D341Med (cell line): Measurements from ENCODE around the gene HAVCR2.
"Not testable (repeated sequence)": the region's sequence is repeated elsewhere in the genome, so short reads cannot be mapped to it uniquely, and the experiment has no call there.

Source experiments
- DNase-seq: peaks from one replicate; pipeline ENCODE4 v3.0.0; 2012; ENCODE audit warnings: low spot score

Gene HAVCR2

DNA sequence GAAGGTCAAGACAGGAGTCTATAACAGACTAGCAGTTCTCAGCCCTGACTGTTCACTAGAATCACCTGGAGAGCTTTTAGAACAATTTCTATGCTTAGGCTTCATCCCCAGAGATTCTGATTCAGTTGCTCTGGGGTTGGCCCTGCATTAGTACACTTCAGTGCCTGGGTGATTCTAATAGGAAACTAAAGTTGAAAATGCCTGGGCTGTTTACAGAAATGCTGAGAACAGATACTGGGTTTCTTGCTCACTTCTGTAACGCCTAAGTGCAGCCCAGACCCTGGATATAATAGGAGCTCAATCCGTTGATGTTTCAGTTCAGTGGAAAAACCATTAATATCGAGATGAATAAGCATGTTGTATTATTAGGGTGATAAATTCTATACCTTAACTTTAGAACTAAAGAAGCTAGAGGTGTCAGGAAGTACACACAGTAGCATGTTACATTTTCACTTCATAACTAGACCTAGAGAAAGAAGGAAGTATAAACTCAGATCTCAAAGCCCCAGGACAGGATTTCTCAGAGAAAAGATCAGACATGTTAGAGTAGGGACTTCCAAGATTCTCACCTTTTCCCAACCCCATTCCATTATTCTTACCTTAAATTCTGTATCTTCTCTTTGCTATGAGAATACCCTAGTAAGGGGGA lies 20.4 kb downstream of the HAVCR2 start:
- DNase-seq = no peak

DNA sequence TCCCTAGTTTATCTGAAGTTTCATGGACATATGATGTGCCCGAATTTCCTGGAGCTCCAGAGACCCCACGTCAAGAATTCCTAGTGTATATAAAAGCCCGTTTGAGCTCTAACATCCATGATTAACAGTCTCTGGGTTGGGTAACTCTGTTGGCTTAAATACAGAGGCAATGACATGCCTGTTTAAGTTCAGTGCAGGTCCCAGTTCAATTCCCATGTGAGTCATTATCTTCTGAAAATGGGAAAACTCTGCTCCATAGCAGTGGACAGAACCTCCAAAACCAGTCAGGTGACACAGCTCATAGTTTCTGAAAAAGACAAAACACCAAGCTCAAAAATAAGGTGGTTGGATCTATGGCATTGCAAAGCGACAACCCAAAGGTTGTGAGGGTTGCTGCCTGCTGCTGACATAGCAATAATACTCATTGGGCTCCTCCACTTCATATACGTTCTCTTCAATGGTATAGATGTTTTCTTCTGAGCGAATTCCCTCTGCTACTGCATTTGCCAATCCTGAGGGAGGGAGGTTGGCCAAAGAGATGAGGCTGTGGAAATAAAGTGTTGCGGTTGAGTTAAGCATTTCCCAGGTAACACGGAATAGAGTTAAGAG lies 22.0 kb downstream of the HAVCR2 start:
- DNase-seq = no peak

DNA sequence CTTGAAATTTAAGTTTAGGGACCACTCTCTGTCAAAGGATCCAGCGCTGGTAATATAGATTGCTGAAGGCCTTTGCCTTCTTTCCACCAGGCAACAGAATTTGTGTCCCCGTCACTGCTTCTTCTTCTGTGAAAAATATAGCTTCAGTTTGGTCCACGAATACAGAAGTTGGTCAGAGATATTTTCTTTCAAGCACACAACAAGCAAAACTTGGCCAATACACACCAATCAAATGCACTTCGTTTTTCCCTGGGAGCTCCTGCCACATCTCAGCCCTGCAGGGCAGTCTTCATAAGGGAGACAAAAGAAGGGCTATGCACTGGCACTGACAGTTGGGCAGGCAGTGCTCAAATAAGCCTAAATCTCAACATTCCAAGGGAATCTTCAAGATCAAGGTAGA lies 22.9 kb downstream of the HAVCR2 start:
- no peak for DNase-seq

DNA sequence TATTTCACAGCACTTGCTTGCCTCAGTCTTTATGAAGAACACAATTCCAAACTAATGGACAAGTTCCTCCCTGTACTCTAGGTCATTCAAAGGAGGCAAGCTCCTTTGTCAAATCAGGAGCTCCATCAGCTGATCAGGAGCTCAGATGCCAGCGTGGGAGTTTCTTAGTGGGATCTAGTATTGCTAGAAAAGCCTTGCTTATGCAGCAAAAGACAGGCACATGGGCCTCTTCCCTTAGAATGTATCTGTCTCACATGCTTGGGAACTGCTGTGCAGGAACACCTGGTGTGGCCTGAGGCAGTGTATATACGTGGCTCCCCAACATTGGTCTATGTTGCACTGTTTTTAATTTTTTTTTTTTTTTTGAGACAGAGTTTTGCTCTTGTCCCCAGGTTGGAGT lies 28.6 kb downstream of the HAVCR2 start:
- DNase-seq = no peak

GRCh38 chr5:157076558-157076957 lies 32.3 kb downstream of the HAVCR2 start:
- DNase-seq = no peak

DNA sequence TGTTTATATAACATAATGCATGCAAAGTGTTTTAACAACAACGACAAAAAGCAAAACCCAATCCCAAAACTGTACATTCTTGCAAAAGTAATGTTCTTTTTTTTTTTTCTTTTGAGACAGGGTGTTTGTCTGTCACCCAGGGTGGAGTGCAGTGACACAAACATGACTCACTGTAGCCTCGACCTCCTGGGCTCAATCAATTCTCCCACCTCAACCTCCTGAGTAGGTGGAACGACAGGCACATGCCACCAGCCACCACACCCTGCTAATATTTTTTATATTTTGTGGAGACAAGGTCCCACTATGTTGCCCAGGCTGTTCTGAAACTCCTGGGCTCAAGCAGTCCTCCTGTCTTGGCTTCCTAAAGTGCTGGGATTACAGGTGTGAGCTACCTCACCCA lies 36.3 kb downstream of the HAVCR2 start:
- DNase-seq = no peak

- DNase-seq = no peak
Measured at GRCh38 chr5:157069949-157070348, 38.9 kb downstream of the HAVCR2 start.

GRCh38 chr5:157068785-157069184 lies 40.1 kb downstream of the HAVCR2 start:
- no peak for DNase-seq

DNA sequence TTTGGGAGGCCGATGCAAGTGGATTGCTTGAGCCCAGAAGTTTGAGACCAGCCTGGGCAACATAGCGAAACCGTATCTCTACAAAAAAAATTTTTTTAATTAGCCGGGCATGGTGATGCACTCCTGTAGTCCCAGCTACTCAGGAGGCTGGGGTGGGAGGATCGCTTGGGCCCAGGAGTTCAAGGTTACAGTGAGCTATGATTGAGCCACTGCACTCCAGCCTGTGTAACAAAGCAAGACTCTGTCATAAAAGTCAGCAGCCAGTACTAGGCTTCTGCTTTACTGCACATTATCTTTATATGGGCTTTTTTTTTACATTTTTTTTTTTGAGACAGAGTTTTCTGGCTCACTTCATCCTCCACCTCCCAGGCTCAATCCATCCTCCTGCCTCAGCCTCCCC lies 40.5 kb downstream of the HAVCR2 start:
- no peak for DNase-seq

DNA sequence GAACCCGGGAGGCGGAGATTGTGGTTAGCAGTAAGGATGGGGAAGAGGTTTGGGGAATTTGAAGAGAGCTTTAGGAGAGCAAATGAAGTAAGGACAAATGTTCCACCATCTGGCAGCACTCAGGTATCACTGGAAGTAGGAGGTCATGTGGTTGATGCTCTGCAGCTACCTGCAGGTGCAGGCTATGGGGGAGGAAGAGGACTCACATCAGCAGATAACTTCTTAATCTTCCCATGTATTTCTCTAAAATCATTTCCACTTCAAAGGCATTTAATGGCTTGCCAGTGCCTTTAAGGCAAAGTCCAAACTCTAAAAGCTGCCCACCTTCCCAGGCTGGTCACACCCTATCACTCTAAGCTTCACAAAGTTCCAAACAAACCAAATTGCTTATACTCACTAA lies 41.8 kb downstream of the HAVCR2 start:
- DNase-seq = no peak

- no peak for DNase-seq
Measured at GRCh38 chr5:157066080-157066479, 42.8 kb downstream of the HAVCR2 start.

DNA sequence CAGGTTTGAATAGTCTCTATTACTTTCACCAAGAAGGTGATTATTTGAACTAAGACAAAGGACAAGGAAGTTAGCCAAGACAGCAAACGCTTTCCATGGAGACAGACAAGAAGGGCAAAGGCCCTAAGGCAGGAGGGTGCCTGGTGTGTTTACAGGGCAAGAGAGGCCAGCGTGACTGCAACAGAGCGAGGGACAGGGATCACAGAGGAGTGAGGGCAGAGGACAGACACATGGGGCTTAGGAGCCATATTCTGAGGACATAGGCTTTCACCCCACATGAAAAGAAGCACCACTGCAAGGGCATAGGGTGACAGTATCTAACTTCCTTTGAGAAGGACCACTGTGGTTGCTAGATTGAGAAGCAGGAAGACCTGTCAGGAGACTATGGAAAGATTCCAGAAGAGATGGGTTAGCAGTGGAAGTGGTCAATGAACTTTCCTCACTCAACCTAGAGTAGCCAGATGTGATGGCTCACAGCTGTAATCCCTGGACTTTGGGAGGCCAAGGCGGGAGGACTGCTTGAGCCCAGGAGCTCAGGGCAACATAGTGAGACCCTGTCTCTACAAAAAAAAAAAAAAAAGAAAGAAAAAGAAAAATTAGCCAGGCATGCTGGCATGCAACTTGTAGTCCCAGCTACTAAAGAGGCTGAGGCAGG lies 44.9 kb downstream of the HAVCR2 start:
- no peak for DNase-seq

DNA sequence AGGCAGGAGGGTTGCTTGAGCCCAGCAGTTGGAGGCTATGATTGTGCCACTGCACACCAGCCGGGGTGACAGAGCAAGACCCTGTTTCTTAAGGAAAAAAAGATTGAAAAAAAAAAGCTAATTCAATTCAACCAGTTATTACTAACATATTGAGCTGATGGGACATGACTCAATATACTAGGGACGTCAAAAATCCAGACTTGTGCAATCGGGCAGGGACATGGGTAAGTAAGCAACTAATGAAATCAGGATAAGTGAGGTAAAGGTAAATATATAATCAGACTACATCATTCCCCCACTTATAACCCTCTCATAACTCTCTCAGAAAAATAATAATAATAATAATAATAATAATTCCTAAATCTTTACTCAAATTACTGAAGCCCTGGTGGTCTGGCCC lies 49.0 kb downstream of the HAVCR2 start:
- no peak for DNase-seq

- no peak for DNase-seq
Measured at GRCh38 chr5:157059093-157059539, 49.7 kb downstream of the HAVCR2 start, which contains the start of gene HAVCR1. HAVCR1 (minus strand) TSS chr5:157059116; CDS start chr5:157057943, 1,173 bp downstream.

- no peak for DNase-seq
Measured at GRCh38 chr5:157057459-157058370, 51.1 kb downstream of the HAVCR2 start.

- not testable (repeated sequence) for DNase-seq
Measured at GRCh38 chr5:157056848-157057247, 52.0 kb downstream of the HAVCR2 start.

DNA sequence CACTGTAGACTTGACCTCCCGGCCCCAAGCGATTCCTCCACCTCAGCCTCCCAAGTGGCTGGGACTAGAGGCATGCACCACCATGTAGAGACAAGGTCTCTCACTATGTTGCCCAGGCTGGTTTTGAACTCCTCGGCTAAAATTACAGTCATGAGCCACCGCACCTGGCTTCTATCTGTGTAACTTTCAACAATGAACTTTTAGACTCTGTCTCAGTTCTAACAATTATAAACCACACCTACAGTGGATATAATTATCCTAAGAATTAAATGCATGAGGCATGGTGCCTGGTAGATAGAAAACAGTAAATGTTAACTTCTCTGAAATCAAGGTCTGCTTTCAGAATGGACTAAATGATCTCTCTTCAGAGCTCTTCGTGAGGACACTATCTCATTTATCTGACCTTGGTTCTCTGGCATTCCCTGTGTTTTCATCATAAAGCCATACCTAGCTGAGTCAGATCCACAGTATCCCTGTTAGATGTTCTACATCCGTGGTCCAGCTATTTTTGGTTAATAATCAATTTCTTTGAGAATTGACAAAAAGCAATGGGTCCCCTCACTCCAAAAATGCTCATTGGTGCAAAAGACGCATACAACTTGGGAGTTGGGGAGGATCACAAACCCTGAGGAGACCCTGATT lies 57.1 kb downstream of the HAVCR2 start:
- no peak for DNase-seq

- no peak for DNase-seq
Measured at GRCh38 chr5:157050050-157050449, 58.8 kb downstream of the HAVCR2 start.

DNA sequence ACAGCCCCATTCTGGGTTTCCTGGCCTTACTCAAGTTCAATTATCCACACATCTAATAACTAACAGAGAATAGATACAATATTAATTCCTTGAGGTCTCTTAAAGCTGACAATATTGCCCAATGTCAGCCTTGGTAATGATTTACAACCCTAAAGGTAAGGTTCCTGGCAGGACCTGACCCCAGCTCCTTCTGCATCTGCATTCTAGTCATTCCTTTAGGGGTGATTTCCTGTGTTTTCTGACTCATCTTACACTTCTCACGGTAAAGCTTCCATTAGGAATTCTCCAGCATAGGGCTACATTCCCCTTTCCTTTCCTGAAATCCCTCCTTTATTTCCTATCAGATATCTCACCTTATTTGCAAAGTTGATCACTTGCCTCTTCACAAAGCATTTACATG lies 59.2 kb downstream of the HAVCR2 start:
- DNase-seq = no peak

GRCh38 chr5:157047898-157048297 lies 60.9 kb downstream of the HAVCR2 start:
- DNase-seq = no peak

GRCh38 chr5:157047016-157047415 lies 61.8 kb downstream of the HAVCR2 start:
- not testable (repeated sequence) for DNase-seq

DNA sequence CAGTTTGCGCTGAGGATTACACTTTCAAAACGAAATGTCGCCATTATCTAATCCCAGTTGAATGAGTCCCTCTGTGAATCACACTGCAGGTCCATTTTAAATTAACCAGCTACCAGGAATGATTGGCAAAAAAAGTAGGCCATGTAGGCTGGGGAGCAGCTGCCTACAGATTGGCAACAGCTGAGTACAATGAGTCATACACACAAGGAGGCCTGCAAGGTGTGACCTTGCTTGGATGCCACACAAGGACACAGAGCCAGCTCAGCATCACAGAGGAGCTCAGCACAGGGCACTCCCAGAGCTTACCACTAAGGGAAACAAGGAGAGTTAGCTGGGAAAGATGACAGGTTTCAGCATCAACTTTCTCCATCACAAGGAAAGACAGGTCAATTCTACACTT lies 62.8 kb downstream of the HAVCR2 start:
- DNase-seq = no peak
